ENCODE measurements around the gene IKBKG.

DNA sequence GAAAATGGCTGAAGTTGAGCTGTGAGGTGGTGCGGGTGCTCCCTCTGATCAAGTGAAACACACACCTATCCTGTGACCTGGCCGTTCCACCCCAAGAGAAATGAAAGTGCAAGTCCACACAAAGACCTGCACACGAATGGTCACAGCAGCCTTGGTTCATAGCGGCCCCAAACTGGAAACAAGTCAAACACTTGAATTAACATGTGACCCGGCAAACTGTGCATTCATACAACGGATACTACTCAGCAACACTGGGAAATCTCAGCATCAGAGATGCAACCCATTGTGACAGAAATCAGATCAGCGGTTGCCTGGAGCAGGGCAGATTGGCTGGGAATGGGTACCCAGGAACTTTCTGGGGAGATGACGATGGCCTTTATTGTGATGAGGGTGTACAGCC, 8.3 kb upstream of the IKBKG start:
- TF ChIP-seq TAF1 (IDR thresholded peaks at IDR 0.05; ENCODE audit: low read depth) (no peak), RAD21 (IDR thresholded peaks at IDR 0.05; ENCODE audit: low read depth) (no peak), CEBPB (IDR thresholded peaks at IDR 0.05) (no peak)

All from Ishikawa (cell line).